GM20431 (cell line): ENCODE data around the gene NEGR1.

Experiments
- in situ Hi-C: fragments of 300-500 bp; cut with MseI, MboI; formaldehyde crosslinking; loops from one replicate; pipeline ENCODE4 v1.15.0; 2020; ENCODE audit warnings: low sequenced_read_pairs; ENCODE audit not compliant: unreplicated experiment

Gene NEGR1

DNA sequence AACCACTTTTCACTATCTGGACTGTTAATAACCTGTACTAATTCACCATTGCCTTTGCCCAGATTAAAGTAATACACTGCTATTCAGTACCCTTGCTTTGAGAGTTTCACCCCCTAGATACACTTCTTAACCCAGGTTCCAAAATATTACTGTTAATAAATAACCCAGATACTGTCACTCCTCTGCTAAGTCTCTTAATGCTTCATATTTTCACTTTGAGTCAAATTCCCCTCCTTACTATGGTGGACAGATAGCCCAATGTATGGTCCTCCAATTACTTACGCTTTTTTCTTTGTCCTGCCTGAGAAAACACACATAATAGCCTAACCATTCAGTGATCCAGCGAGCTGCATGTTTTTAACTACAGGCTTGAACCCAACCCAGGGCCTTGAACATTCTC is 152.5 kb downstream of the NEGR1 start:
- in situ Hi-C loops = no loop called here

DNA sequence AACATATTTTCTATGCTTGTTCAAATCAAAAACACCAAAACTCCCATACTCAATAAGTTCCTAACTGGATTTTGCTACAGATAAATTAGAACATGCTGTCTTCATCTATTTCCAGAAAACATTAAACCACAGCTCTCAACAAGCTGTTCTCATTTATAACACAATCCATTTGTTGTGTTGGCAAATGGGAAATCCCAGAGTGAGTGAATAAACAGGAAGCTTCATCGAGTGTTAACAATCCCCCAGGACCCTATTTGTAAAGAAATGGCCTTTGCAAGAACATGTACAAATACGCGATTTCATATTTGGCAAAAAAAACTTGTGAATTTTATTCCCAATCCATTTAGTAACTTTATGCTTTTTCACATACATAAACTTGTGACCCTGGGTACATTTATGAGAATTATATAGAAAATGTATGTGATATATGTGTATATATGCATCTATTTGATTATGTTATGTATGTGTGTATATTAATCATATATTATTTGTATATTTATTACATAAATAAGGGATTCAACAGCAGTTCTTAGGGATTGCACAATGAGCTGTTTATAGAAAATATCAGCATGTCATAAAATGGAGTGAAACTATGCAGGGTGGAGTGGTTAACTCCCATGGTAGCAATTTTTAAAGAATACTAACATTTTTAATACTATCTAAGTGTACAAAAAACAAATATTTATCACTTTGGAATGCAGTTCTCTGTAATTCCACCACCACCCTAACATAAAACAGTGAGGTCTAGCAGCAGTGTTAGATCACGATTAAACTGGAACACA is 160.0 kb downstream of the NEGR1 start:
- in situ Hi-C loops = no loop called here

DNA sequence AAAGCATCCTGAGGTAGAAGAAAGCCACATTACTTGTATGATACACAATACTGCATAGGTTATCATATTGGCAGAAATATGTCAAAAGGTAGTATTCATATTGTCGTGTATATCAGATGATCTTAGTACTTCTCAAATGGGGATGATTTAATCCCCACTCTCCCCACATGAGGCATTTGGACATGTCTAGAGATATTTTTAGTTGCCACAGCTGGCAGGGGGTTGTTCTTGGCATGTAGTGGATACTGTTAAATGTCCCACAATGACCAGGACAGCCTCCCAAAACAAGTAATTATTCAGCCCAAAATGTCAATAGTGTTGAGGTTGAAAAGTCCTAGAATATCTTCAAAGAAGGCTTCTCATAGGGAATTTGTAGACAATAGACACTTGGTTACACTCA is 162.8 kb downstream of the NEGR1 start:
- in situ Hi-C loops = no loop called here

DNA sequence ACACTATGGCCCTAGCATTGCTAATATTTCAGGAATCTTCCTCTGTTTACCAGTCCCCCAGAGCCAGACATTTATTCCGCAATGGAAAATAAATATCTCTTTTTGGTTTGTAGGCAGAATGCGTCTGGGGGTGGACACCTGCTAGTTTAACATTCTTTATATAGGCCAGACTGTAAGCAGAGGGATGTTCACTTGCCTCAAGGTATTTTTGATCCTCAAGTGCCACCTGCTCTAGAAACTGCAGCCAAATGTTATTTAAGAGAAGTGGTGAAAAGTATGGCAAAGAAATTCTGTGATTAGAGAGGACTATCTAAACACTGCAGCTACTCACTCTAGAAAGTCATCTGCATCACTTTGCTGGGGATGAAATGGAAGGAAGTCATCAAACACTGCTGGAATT is 164.7 kb downstream of the NEGR1 start:
- in situ Hi-C loops = no loop called here

DNA sequence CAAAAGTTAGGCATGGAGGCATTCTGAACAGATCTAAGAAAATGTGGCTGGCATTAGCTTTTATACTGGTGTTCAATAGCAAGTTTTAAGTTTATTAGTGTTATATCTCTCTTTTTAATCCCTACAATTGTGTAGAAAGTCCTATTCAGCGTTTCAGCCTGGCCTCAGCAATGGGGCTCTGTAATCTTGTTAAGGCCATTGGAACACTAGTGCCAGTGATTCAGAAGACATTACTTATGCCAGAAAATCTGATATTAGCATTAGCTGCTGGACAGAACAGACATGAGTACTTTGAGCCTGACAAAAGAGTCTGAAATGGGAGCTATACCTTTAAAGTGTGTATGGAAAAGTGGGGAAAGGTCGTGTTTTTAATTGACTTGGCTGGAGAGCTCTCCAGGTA is 167.0 kb downstream of the NEGR1 start:
- in situ Hi-C loops = no loop called here

DNA sequence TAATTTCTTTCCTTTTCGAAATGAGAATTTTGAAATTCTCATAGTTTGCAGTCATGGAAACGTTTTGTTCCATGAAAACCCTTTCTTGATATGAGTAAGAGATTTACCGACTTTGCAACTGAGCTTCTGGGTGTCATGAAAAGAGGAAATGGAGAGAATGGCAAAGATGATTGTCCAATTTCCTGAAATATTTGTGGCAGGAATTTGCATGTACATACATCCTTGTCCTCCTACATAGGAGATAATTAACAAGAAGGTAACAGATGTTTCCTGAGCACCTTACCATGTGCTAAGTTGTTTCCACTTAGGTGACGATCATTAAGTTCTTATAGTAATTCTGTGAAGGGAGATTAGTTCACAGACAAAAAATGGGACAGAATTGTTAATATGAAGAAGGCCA is 170.7 kb downstream of the NEGR1 start:
- in situ Hi-C loops = no loop called here

DNA sequence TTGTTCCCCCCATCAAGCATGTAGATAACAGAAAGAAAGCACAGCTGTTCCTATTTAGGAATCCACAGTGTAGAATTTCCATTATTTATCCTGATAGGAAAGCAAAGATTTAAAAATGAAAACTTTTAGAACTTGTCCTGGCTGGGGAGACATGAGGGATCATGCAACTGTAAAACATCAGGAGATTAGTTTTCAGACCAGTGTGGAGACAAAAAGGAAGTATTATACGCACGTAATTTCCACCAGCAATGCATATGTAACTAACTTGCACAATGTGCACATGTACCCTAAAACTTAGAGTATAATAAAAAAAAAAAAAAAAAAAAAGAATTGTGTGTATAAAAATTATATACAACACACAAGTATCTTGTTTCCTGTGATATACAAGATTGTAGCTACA is 172.4 kb downstream of the NEGR1 start:
- in situ Hi-C loops = no loop called here

DNA sequence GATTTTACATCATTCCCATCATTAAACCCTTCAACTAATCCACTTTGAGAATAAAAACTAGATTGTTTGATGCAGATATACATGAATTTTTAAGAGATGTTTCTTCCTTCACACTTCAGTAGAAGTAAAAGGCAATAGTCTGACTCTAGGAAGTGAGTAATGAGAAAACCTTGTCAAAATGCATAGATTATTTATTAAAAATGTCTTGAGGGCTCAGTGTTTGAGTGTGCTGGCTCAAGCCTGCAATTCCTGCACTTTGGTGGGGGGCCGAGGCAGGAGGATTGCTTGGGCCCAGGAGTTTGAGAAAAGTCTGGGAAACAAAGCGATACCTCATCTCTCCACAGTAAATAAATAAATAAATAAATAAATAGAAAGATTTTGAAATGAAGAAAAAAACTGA is 177.1 kb downstream of the NEGR1 start:
- in situ Hi-C loops = no loop called here

DNA sequence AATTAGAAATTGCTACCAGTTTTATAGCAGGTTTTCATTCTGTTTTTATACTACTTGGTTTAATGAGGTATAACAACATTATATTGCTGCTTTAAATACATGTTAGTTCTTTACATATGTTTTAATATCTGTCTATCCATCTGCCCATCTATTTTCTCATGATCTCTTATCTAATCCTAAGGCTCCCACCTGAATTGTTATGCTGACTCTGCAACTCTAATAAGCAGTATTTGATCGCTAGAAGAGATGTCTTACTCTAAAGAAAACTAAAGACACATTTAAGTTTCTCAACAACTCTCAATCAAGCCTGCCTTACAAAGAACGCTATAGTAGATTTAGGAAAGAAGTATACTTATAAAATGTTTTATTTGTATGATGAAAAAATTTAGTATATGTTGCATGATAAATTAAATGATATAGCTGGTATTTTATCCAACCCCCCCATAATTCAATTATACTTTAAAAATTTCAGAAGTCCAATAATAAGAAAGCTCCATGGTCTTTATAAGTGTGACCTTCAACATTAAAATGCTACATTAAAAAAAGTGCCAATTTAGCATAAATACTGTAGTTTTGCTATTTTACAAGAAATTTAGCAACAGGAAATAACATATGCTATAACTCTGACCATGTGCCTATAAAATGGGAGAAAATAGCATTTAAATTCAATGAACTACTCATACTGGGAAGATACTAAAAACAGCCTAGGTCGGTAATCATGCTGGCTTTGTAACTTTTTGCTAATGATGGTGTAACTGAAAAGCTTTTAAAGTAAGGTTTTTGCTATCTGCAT is 180.3 kb downstream of the NEGR1 start:
- in situ Hi-C loops = no loop called here

DNA sequence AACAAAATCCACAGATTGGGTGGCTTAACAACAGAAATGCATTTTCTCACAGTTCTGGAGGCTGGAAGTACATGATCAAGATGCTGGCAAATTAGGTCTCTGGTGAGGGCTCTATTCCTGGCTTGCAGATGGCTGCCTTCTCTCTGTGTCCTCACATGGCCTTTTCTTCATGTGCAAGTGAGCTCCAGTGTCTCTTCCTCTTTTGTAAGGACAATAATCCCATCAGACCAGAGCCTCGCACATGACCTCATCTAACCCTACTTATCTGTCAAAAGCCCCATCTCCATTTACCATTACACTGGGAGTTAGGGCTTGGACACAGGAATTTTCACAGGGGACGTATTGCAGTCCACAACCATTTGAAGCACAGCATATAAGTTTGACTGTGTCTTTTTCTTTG is 181.6 kb downstream of the NEGR1 start:
- in situ Hi-C loops = no loop called here

DNA sequence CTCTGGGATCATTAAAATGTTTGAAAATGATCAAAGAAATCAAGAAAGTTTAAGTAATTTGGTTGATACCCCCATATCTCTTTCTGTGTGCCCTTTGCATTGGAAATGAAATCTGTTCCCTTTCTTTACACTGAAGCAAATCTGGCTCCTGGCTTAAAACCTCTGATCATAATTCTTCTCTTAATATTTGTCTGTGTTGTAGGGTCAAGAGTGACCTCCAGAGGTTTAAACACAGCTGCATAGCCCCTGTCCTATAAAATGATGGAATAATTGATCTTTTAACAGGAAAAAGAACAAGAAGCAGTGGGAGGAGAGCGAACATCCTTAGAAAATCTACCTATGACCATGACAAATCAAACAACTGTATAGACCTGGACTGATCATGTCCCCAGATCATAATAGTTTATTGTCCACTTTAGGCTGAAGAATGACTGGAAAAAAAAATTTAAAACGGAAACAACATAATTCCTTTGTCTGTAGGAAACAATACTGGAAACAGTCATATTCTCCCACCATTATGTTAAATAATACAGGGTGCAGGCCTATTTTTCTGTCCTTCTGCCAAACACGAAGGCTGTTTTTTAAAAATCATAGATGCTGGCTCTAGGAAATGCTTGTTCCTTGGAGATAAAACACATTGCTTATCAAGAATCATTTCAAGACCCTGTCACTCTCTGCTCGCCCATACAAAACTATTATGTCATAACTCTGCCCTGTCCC is 184.3 kb downstream of the NEGR1 start:
- in situ Hi-C loops = no loop called here

DNA sequence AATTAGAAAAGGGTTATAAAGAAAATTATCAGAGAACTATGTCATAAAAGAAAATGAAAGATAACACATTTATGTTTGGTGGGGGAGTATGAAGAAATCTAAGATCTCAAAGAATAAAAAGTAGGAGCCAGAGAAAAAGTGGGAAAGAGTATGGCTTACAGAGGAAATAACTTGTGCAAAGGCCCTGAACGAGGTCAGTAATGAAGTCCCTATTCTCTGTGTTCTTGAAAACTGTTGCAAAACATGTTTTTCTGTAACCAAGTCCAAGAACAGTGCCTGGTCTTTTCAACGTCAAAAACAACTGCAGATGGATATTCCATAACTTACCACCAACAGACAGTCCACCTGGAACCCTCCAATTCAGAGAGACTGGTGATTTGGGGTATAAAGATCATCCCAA is 188.1 kb downstream of the NEGR1 start:
- in situ Hi-C loops = no loop called here

DNA sequence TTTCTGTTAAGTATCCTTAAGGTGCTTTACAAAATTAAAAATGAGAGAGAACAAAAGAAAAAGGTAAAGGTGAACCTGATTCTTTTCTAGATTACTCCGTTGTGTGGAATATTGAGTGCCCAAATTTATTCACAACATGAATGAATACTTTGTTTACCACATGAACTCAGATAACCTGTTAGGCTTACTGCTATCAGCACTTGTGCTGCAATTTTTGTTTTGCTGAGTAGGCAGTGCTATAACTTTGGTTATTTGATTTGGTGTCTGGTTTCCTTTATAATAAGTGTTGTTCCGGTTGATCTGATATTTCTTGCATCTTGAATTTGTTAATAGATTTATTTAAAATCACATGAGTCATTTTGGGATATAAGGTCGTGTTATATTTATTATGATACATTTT is 195.9 kb downstream of the NEGR1 start:
- in situ Hi-C loops = no loop called here

DNA sequence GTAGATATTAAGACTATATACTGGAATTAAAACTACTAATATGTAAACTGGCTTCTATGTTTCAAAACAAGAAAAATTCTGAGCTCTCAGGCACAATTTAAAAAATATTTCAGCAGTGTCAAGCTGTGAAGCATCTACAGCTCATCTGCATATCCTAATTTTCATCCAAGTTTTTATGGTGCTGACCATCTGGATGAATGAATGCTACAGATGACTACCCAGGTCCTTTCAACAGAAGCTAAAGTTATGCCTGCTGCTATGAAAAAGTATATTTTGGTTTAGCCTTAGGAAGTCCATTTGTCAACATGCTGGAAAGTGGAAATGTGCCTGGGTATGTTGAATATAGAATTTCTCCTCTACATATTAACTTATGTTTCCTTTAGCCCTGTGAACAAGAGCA is 206.9 kb downstream of the NEGR1 start:
- in situ Hi-C loops = no loop called here

DNA sequence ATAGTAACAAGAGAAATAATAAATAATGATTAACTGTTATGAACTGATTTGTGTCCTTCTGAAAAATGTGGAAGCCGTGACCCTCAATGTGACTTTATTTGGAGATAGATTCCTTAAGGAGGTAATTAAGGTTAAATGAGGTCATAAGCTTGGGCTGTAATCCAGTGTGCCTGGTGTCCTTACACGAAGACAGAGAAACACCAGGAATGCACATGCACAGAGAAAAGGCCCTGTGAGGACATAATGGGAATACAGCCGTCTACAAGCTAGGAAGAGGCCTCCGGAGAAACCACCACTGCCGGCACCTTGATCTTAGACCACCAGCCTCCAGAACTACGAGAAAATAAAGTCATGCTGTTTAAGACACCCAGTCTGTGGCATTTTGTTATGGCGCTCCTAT is 215.9 kb downstream of the NEGR1 start:
- in situ Hi-C loops = no loop called here

DNA sequence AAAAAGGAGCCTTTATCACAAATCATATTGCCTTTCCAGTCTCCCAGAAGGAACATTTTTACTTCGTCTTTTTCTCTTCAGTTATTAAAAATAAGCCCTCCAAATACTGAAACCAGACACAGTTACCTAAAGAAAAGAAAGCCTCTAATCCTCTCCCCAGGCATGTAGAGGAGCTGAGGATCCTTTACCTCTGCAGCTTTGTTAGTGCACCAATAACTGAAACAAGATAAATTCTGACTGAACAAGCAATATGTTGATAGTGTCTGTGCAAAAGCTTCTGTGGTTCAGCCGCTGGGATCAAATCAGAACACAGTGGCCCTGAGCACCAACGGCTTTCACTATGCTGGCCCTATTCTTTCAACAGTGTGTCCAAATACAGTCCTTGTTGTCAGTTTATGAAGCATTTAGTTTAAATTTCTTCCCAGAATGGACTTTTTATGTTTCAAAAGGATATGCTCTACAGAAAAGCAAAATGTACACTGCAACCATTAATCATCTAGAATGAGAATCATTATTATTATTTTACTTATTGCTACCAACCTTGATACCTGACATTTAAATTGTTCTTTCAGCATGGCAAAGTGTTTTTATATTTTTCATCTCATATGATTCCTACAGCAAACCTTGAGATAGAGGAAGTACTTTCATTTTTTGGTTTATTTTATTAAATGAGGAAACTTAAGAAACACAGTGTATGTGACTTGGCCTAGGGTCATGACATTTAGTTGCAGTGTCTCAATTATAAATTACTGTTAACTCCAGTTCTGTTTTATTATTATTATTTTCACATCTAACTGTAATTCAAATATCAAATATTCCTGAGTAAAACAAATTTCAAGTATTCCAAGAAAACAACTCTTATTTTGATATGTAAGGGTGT is 217.9 kb downstream of the NEGR1 start:
- in situ Hi-C loops = no loop called here

DNA sequence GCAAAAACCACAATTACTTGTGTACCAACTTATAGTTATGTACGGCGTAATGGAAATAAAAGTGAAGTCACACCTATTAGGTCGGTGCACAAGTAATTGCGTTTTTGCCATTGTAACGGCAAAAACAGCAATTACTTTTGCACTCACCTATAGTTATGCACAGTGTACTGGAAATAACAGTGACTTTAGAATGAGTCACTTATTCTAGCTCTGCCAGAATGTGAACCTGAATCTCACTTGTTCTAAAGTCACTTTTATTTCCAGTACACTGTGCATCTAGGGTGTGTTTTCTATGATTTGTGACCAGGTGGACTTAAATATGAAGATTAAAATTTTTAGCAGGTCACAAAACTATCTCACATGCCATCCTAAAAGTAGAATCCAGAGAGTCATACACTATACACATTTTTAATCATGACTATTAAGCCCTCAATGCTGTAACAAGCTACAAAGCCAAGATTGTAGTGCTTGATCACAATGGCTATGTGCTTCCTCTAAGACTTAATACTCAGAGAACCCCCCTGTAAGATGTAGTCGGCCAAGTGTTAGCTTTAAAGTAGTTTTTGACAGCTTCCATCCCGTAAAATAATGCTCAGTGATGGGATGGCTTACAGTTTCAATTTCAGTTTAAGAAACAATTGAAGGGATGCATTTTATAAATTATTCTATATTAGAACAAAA is 218.8 kb downstream of the NEGR1 start:
- in situ Hi-C loops = no loop called here

DNA sequence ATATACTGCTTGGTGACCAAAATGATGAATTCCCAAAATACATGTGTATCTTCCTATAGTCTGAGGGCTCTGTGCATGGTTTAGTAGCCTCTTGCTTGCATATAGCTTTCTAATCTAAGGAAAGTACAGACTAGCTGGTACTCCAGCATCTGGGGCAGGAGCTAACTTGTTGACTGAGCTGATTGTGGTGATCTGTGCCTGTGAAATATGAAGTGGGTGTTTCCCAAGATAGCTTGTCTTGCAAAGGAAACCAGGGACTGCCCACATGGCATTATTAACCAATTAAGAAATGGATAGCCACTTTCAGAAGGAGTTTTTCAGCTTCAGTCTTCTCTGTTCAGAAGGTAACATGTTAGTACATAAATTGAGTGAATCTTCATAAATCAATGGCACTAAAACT is 219.8 kb downstream of the NEGR1 start:
- in situ Hi-C loops = no loop called here

DNA sequence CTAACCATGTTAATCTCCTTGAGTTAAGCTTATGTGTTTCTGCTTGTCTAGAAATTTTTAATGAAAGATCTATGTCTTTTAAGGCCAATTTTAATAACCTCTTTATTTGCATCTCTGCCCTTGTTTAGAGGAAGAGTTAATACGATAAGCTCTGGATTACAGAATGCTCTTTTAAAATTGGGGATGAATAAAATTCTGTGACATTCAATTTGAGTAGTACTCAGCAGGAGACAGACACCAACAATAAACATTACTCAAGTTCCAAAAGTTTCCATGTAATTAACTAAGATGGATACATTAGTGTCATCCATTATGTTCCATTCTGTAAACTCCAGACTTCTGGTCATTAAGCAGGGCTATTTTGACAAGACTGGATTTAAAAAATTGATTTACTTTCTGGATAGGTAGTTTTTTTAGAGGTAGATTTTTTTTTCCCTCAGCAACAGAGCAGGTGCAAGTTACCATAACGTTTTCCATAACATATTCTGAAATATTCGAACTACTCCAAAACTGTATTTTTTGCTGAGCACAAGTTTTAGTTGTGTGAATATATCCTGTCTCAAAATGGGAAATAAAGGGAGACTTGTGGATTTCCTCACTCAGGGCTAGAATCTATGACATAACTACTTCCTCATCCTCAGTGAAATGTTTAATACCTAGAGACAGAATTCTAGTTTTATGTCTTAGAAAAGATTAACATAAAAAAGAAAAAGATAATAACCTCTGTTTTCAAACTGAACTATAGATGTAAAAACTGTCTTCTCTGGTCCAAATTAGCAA is 221.7 kb downstream of the NEGR1 start:
- in situ Hi-C loops = no loop called here
